ENCODE results near the gene ZBTB18.

The ZBTB18 gene

GRCh38 chr1:244090645-244091044, 39.6 kb downstream of the ZBTB18 start:
- no peak for DNase-seq (ENCODE audit: low spot score)

DNA sequence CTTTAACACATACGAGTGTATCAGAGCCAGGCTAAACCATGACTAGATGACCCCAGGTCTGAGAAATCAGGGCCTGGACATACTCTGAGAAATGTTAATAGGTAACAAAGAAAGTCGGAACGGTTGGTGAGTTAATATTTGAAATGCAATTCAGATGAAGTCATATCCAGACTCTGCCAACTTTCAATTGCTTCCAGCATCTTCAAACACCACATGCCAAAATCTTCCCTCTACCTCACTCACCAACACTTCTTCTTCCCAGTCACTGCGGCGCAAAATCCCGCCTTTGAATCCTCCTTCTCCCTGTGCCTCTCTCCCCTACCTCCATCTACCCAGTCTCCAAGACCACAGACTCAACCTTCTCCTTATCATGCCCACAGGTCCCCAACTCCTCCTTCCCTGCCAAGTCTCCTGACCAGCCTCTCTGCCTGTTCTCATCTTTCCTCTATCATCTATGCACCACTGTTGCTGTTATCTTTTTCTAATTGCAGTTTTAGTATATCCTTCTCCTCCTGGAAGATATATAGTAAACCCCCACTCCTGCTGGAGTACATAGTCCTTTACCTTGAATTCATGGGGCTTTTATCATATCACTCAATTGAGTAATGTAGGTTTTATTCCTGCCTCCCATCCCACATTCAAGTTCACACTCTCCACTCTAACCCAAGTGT, 41.3 kb downstream of the ZBTB18 start:
- peak; percentile 94 for DNase-seq (ENCODE audit: low spot score)

DNA sequence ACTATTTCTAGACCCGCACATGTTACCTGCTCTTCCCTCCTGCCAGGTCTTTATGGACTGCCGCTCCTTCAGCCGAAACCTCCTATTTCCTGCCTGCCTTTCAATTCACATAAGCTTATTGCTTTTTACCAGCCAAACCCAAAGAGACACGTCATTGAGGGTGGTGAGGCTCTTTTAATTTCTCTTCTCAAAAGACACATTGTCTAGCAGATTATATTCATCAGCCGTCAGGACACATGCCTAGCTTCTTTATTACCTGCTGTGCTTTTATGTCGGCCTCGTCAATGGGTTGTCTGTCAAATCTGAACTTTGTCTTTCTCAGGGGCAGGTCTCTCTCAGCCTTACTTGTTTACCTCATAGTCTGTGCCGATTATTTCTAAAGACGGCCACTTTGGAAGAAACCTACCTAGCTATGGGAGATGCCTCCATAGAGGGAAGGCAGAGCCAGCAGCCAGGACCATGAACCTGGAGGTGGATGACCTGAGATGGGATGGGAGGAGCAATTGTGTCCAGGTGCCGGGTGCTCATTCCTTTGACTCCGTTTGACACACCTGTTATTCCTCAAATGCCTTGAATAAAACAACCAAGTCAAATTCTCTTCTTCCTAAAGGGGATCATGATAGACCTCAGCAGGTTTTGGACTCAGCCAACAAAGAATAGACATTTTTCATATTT, 42.0 kb downstream of the ZBTB18 start:
- DNase-seq (ENCODE audit: low spot score) = peak; percentile 73

DNA sequence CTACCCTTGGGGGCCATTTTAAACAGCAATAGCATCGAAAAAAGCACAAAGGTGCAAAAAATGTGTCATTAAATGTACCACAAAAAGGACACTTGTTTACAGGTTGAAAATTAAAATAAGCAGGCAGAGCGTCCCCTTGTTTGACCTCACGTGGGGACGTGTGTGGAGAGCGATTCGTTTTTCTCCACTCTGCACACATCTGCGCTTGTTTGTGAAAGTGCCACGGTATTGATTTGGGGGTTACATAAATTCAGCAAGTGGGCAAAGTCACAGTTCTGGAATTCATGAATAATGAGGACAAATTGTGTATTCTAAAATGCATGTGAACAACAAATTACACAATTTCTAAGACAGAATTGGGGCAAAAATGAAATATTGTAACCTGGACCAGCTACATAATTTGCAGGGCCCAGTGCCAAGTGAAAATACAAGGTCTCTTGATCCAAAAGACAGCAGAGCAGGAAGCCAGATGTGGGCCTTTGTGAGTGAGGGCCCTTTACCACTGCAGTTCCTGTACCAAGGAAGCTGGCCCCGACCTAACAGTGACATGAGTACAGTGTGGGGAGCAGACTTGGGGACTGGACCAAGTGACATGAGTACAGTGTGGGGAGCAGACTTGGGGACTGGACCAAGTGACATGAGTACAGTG, 43.9 kb downstream of the ZBTB18 start:
- no peak for DNase-seq (ENCODE audit: low spot score)

GRCh38 chr1:244095529-244095911, 44.4 kb downstream of the ZBTB18 start:
- DNase-seq (ENCODE audit: low spot score) = no peak

DNA sequence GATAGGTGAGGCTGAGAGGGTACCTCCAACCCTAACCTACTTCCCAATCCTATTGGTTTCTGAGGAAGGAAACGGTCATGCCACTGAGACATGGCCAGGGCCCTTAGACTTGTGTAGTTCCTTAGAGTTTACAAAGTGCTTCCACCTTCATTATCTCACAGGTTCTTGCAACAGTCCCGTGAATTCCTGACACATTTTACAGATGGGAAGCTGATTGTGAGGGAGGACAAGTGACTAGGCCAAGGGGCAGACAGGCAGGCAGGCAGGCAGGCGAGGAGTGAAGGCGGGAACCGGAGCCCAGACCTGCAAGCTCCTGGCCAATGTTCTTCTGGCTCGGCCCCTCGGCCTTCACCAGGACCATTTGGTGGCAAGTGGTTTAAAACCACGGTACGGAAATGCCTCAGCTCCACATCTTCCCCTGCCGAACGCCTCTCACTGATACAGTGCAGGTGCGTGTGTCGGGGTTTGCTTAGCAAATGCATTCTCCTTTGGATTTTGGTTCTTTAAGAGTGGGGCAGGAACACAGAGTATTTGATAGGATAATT, 45.1 kb downstream of the ZBTB18 start:
- no peak for DNase-seq (ENCODE audit: low spot score)

GRCh38 chr1:244096691-244097090, 45.6 kb downstream of the ZBTB18 start:
- no peak for DNase-seq (ENCODE audit: low spot score)

DNA sequence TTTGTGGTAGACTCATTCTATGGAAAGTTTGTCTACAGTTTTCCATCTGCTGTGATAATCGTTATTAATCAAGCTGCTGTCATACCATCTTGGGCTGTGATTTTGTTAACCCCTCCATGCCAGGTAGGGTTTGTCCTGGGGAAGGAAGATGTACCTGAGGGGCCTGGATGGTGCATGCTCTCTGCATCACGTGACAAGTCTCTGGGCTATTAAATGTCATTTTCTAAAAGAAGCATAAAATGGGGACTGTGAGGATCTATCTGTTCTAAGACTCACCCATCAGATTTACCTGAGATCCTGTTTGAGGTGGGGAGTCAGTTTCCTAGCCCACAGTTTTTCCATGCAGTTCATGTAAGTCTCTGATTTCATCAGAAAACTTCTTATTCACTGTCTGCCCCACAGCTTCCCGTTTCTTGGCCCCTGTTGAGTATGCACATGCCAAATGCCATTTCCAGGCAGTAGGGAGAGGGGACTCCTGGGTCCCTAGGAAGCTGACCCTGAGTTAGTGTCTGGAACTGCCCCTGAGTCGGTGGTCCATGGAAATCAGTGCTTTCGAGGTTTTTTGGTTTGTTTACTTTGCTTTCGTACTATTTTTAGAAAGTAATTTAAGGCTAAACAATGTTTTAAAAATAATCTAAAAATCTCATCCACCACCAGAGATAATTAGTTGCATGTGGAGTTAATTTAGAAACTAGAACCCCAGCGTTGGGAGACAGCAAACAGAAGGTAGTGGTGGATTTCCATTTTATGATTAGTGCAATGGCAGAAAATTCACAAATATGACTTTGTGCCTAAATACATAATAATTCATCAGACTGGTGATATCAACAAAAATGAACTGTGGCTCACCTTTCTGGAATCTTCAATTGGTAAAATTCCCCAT, 46.7 kb downstream of the ZBTB18 start:
- no peak for DNase-seq (ENCODE audit: low spot score)

GRCh38 chr1:244099258-244099930, 48.3 kb downstream of the ZBTB18 start:
- DNase-seq (ENCODE audit: low spot score) = no peak

DNA sequence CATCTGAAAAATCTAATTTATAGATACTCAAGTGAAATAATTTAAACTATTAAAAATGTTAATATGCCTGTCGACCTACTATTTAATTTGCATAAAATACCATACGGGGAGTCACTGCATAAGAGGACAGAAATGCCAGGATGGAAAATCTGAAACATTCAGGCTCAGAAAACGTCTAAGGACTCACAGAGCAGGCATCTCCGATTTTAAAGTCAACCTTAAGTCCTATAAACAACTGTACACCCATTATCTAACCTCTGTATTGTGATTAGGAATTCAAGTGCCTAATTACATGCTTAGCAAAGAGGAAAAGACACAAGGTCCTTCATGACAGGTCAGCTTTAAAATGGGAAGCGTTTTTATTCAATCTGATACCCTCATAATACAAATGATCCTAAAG, 49.2 kb downstream of the ZBTB18 start:
- DNase-seq (ENCODE audit: low spot score) = no peak

DNA sequence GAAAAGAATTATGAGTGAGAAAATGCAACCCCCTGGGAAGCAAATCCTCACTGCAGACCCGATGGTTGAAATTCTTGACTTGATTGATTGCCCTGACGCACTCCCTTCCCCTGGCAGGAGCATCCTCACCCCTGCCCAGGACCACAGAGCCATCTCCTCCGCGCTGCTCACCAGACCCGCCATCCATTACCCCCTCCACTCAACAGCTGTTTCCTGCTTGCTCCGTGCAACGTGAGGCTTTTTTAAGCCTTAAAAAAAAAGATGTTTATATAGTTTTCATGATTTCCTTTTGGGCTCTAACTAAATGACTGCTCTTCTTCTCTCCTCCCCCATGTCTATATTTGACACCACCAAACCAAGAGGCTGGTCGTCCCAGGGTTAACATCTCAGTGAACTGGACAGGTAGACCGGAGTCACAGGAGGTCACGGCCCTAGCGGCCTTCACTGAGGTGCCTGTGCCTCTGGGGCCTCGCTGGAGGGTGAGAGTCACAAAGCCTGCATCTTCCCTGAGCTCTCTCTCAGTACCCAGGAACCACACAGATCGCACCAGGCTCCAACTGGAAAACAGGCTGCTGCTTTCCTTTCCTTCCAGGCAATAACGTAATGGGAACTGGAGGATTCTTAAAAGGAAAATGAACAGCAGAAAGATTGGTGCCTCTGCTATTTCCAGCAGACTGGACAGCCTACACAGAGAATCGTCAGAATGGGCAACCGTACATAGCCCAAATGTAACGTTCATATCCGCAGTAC, 49.8 kb downstream of the ZBTB18 start:
- no peak for DNase-seq (ENCODE audit: low spot score)

- DNase-seq (ENCODE audit: low spot score) = no peak
These were observed 51.0 kb downstream of the ZBTB18 start for GRCh38 chr1:244102046-244102445.

GRCh38 chr1:244102468-244102867, 51.4 kb downstream of the ZBTB18 start:
- no peak for DNase-seq (ENCODE audit: low spot score)

- DNase-seq (ENCODE audit: low spot score) = peak; percentile 97
These were observed 53.4 kb downstream of the ZBTB18 start for GRCh38 chr1:244104309-244105060.

DNA sequence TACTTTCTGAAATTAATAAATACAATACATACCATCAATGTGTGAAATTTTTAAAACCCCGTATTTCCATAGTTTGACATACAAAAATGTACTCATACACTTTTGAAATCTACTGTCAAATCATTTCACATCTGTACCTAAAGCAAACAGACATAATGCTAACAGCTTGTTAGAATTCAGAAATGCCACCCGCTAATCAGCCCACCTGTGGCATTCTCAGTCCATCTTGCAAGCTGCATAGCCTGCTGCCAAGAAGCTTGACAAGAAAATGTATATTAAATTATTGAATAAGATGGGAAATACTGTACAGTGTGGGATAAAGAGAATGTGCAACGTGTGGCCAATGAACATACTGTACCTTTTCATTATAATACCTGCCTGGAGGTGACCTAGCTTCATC, 55.1 kb downstream of the ZBTB18 start:
- no peak for DNase-seq (ENCODE audit: low spot score)

Data from kidney tubule cell (primary cell).